ENCODE data around the gene FEZF1. TPM values are rescaled to one million over a fixed set of nuclear protein-coding genes. Genes with fewer than 3 reads are reported as not detected.

The FEZF1 gene
- total RNA-seq, 6 experiments from 2014 or later = not detected

GRCh38 chr7:122261016-122261415 is 43.5 kb downstream of the FEZF1 start:
- DNase-seq (no peak), ATAC-seq (no peak)
- no peaks in the 10 kb centered on the region for H3K4me1 ChIP-seq
- H3K27ac ChIP-seq = no peak overlapping the region
- no peaks in the 10 kb centered on the region for H3K9me3 ChIP-seq
- TF ChIP-seq POLR2A (IDR thresholded peaks at IDR 0.05) (no peak), CTCF (IDR thresholded peaks at IDR 0.05) (no peak)
- H3K4me3 ChIP-seq = no peak overlapping the region
- H3K36me3 ChIP-seq = no peaks in the 10 kb centered on the region
- H3K27me3 ChIP-seq = no peaks in the 10 kb centered on the region
- intact Hi-C loops (cut with DNase I) = no loop called here

DNA sequence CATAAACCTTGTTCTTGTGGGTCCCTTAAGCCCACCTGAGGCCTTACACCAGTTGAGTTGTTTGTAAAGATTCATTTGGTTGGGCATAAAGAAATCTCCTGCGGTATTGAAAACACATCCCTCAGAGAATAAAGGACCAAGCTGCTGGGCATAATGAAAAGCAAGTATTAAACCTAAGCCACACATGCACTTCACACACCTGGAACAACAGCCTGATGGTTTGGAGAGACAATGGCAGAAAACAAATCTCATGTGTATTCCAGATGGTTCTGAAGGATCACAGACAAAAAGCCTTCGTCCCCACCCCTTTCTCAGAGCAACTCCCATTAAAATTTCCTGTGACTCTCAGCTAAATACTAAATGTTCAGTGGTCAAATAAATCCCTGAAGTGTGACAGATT is 44.2 kb downstream of the FEZF1 start:
- Histone ChIP-seq H3K27me3 (no peaks in the 10 kb centered on the region), H3K27ac (no peak overlapping the region), H3K9me3 (no peaks in the 10 kb centered on the region), H3K4me1 (no peaks in the 10 kb centered on the region), H3K4me3 (no peak overlapping the region), H3K36me3 (no peaks in the 10 kb centered on the region)
- ATAC-seq (no peak), DNase-seq (no peak)
- no peak for TF ChIP-seq CTCF (IDR thresholded peaks at IDR 0.05)
- TF ChIP-seq POLR2A (IDR thresholded peaks at IDR 0.05) = no peak
- 17% methylated on average over 2 of the region's 2 CpGs for WGBS (ENCODE audit: insufficient coverage, low coverage, low lambda C conversion rate, missing lambda C conversion rate)
- intact Hi-C loops (cut with DNase I) = no loop called here

GRCh38 chr7:122258971-122259370 is 45.6 kb downstream of the FEZF1 start:
- TF ChIP-seq CTCF (IDR thresholded peaks at IDR 0.05) (no peak), POLR2A (IDR thresholded peaks at IDR 0.05) (no peak)
- intact Hi-C loops (cut with DNase I) = no loop called here

DNA sequence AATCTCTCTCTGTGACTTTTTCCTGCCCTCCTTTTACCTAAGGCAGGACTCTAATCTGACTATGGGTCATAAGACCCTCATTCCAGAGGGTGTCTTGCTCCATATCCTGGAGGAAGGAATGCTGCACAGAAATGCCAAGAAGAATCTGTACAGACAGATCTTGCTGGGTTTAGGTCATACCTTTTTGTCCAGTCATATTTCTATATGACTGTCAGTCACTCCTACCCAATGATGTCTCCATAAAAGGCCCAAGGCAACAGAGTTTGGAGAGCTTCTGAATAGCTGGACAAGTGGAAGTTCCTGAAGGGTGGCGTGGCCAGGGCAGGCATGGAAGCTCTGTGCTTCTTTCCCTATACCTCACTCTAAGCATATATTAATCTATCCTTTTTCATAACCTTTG is 47.5 kb downstream of the FEZF1 start:
- H3K27ac ChIP-seq = no peak overlapping the region
- TF ChIP-seq CTCF (IDR thresholded peaks at IDR 0.05) = no peak
- TF ChIP-seq POLR2A (IDR thresholded peaks at IDR 0.05) = no peak
- no peaks in the 10 kb centered on the region for H3K9me3 ChIP-seq
- no peak for DNase-seq
- ATAC-seq = no peak
- no peak overlapping the region for H3K4me3 ChIP-seq
- no peaks in the 10 kb centered on the region for H3K4me1 ChIP-seq
- no peaks in the 10 kb centered on the region for H3K36me3 ChIP-seq
- intact Hi-C loops (cut with DNase I) = no loop called here
- no peaks in the 10 kb centered on the region for H3K27me3 ChIP-seq
- WGBS (ENCODE audit: insufficient coverage, low coverage, low lambda C conversion rate, missing lambda C conversion rate) = 33% methylated on average over 1 of the region's 1 CpG

More at GRCh38 chr7:122258971-122259370, 45.6 kb downstream of the FEZF1 start:
- H3K27me3 ChIP-seq = no peaks in the 10 kb centered on the region
- ATAC-seq (no peak), DNase-seq (no peak)
- 38% methylated on average over 2 of the region's 2 CpGs for WGBS (ENCODE audit: insufficient coverage, low coverage, low lambda C conversion rate, missing lambda C conversion rate)
- H3K9me3 ChIP-seq = no peaks in the 10 kb centered on the region
- no peaks in the 10 kb centered on the region for H3K36me3 ChIP-seq
- no peaks in the 10 kb centered on the region for H3K4me1 ChIP-seq
- no peak overlapping the region for H3K4me3 ChIP-seq
- H3K27ac ChIP-seq = no peak overlapping the region

DNA sequence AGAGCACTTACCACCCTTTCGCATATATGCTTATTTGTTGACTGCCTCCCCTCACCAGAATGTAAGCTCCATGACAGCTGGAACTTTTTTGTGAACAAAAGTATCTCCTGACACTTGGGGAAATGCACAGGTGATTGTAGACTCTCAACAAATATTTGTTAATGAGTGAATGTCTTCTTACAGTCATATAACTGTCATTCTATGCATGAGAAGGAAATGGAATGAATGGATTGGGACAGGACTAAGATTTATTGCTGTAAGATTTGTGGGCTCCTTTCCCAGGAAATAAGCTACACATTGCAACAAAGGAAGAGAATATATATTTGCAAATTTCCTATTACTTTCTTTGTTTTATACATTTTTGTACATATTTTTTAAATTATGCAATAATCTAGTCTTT is 48.5 kb downstream of the FEZF1 start:
- Histone ChIP-seq H3K27ac (no peak overlapping the region), H3K36me3 (no peaks in the 10 kb centered on the region), H3K9me3 (no peaks in the 10 kb centered on the region), H3K27me3 (no peaks in the 10 kb centered on the region), H3K4me3 (no peak overlapping the region), H3K4me1 (no peaks in the 10 kb centered on the region)
- intact Hi-C loops (cut with DNase I) = no loop called here
- ATAC-seq = no peak
- no peak for TF ChIP-seq POLR2A (IDR thresholded peaks at IDR 0.05)
- TF ChIP-seq CTCF (IDR thresholded peaks at IDR 0.05) = no peak
- no peak for DNase-seq
- WGBS (ENCODE audit: insufficient coverage, low coverage, low lambda C conversion rate, missing lambda C conversion rate) = 69% methylated on average over 1 of the region's 1 CpG

Measured in right lobe of liver (tissue), 6 donors.